Activated CD8-positive, alpha-beta T cell treated with anti-CD3 and anti-CD28 coated beads for 36 hours (primary cell): Measurements from ENCODE around the gene HLA-F. TPM values are rescaled to one million over a fixed set of nuclear protein-coding genes. Genes with fewer than 3 reads are reported as not detected.
A peak's percentile ranks its signal among the peaks of the same experiment; 100 is the strongest.

Experiments used
- ATAC-seq: fragments of 200-7000 bp; cut with Tn5 transposase; one replicate; pipeline ENCODE4 v1.10.0; 2021; ENCODE audit warnings: mild to moderate bottlenecking, moderate library complexity
- CTCF ChIA-PET: fragments of 350-600 bp; sonication (Branson Sonifier 250); formaldehyde crosslinking; loops from one replicate; lab custom pipeline; 2021; ENCODE audit warnings: antibody characterized with exemption; lab: Charles Lee
- POLR2A ChIA-PET: fragments of 350-600 bp; sonication (Branson Sonifier 250); formaldehyde crosslinking; loops from one replicate; lab custom pipeline; 2021; ENCODE audit warnings: antibody characterized with exemption; lab: Charles Lee
- DNase-seq: peaks from one replicate; pipeline ENCODE4 v3.0.0-alpha.2; 2020
- H3K27ac Mint-ChIP-seq: one replicate; pipeline ENCODE4 v1.8.0; 2021; ENCODE audit warnings: mild to moderate bottlenecking, mixed read lengths
- H3K27me3 Mint-ChIP-seq: one replicate; pipeline ENCODE4 v1.8.0; 2021; ENCODE audit warnings: mixed read lengths
- H3K36me3 Mint-ChIP-seq: one replicate; pipeline ENCODE4 v1.8.0; 2021; ENCODE audit warnings: low read depth, mixed read lengths
- H3K4me1 Mint-ChIP-seq: one replicate; pipeline ENCODE4 v1.8.0; 2021; ENCODE audit warnings: low read depth, mixed read lengths
- H3K4me3 Mint-ChIP-seq: one replicate; pipeline ENCODE4 v1.8.0; 2021; ENCODE audit warnings: mild to moderate bottlenecking, moderate library complexity, mixed read lengths
- H3K9me3 Mint-ChIP-seq: one replicate; pipeline ENCODE4 v1.8.0; 2021; ENCODE audit warnings: mixed read lengths
- intact Hi-C: fragments of 100-400 bp; cut with micrococcal nuclease; formaldehyde crosslinking; loops from one replicate; pipeline ENCODE4 v1.10.0; 2022
- total RNA-seq, 2 experiments: library from RNA; stranded (reverse); gene quantifications; one replicate each; pipeline ENCODE4 v1.2.3, GENCODE V29; 2021
- TF ChIP-seq, protein P1 (sequence below): fragments of 200-600 bp; IDR thresholded peaks from one replicate; pipeline ENCODE4 v1.8.0; 2022; ENCODE audit warnings: antibody characterized with exemption, mild to moderate bottlenecking

Gene HLA-F
- total RNA-seq, 2 experiments from 2014 or later = 172 TPM

DNA sequence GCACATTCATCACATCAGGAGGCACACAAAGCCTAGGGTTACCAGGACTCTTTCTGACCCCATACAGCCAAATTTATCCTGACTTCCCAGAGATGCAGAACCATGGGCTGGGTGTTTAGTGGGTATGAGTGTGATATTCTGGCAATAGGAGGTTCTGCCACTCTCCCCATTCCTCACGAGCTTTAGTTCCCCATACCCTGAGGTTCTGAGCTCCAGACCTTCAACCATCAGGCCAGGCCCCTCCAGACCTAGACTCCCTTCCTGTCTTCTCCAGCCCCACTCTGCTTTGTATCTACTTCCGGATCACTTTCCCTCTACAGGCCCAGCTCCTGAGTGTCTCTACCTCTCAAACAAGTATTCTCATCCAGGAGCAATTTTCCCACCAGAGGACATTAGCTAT, 4.4 kb downstream of the HLA-F start:
- intact Hi-C loops = no loop called here
- TF ChIP-seq, protein P1, sequence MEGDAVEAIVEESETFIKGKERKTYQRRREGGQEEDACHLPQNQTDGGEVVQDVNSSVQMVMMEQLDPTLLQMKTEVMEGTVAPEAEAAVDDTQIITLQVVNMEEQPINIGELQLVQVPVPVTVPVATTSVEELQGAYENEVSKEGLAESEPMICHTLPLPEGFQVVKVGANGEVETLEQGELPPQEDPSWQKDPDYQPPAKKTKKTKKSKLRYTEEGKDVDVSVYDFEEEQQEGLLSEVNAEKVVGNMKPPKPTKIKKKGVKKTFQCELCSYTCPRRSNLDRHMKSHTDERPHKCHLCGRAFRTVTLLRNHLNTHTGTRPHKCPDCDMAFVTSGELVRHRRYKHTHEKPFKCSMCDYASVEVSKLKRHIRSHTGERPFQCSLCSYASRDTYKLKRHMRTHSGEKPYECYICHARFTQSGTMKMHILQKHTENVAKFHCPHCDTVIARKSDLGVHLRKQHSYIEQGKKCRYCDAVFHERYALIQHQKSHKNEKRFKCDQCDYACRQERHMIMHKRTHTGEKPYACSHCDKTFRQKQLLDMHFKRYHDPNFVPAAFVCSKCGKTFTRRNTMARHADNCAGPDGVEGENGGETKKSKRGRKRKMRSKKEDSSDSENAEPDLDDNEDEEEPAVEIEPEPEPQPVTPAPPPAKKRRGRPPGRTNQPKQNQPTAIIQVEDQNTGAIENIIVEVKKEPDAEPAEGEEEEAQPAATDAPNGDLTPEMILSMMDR = no peak
- ChIA-PET CTCF (interaction anchor here (0.8 to 3.8 kb wide), 12 partner anchors 9 to 298 kb away, joined by 3 to 29 read pairs (median 6); no protein-coding TSS in a partner anchor), POLR2A (interaction anchor here (0.8 to 3.7 kb wide), 5 partner anchors 8 to 24 kb away, joined by 3 to 15 read pairs (median 4); no protein-coding TSS in a partner anchor)
- Mint-ChIP-seq H3K27ac (peak overlapping the region; percentile 67), H3K4me3 (no peak overlapping the region), H3K4me1 (peaks cover 67% of the 10 kb centered on the region), H3K9me3 (no peaks in the 10 kb centered on the region), H3K36me3 (peaks cover 48% of the 10 kb centered on the region), H3K27me3 (no peaks in the 10 kb centered on the region)
- ATAC-seq (no peak), DNase-seq (no peak)

DNA sequence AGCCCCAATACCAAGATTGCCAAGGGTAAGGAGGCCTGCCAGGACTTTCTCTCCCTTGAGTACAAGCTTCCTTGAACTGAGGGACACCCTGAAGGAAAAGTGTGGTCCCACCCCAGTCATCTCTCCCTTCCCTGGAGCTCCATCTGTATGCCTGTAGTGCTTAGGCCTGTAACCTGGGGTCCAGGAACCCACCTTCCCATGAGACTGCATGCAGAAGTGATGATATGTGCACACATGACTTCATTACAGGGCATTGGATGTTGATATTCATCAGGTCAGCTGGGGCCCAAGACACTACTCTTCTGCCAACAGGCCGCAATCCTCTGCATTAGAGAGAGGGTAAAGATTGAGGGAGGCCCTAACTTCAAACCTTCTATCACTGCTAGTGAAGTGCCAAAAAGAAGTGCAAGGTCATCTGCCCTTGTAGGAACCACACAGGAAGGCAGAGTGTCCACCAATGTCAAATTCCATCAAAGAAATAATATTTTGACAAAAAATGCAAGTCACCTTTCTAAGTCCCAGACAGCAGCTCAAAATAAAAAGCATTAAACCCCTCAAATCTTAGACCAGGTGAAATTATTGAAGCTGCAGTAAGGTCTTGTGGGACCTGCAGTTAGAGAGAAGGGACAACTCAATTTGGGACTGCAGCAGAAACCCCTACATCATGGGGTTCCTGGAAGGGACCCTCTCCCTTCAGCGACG, 5.1 kb downstream of the HLA-F start:
- intact Hi-C loops = no loop called here
- no peaks in the 10 kb centered on the region for H3K9me3 Mint-ChIP-seq
- peaks cover 67% of the 10 kb centered on the region for H3K4me1 Mint-ChIP-seq
- no peak for ATAC-seq
- ChIA-PET CTCF (interaction anchor here (0.8 to 3.8 kb wide), 8 partner anchors 9 to 107 kb away, joined by 4 to 29 read pairs (median 6); no protein-coding TSS in a partner anchor), POLR2A (interaction anchor here (0.8 to 3.7 kb wide), 4 partner anchors 11 to 24 kb away, joined by 3 to 15 read pairs (median 7); no protein-coding TSS in a partner anchor)
- TF ChIP-seq, protein P1 = no peak
- H3K27ac Mint-ChIP-seq = peak overlapping the region; percentile 67
- no peak for DNase-seq
- H3K27me3 Mint-ChIP-seq = no peaks in the 10 kb centered on the region
- no peak overlapping the region for H3K4me3 Mint-ChIP-seq
- H3K36me3 Mint-ChIP-seq = peaks cover 48% of the 10 kb centered on the region

DNA sequence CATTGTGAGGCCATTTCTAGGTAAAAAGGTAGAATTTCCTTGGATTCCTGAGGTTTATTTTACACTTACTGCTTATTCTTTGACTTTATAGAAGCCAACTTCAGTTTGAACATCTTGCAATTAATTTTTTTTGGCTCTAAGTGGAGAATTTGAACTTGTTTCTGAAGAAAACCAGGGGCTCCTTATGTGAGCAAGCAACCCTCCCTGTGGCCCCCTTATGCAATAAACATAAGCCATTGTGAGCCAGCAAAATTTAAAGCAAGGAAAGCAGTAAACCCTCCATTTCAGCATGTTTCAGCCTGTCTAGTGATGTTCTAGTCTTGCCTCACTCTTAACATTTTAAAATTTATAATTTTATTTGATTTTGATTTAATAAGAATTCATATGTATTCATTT, 5.6 kb downstream of the HLA-F start:
- ChIA-PET CTCF (interaction anchor here (2.3 kb wide), 1 partner anchor 106 kb away, joined by 11 read pairs; no protein-coding TSS in a partner anchor), POLR2A (no interaction called here)
- DNase-seq (no peak), ATAC-seq (no peak)
- TF ChIP-seq, protein P1 = no peak
- peaks cover 68% of the 10 kb centered on the region for H3K4me1 Mint-ChIP-seq
- no peak overlapping the region for H3K4me3 Mint-ChIP-seq
- H3K9me3 Mint-ChIP-seq = no peaks in the 10 kb centered on the region
- H3K36me3 Mint-ChIP-seq = peaks cover 45% of the 10 kb centered on the region
- intact Hi-C loops = no loop called here
- no peak overlapping the region for H3K27ac Mint-ChIP-seq
- no peaks in the 10 kb centered on the region for H3K27me3 Mint-ChIP-seq

DNA sequence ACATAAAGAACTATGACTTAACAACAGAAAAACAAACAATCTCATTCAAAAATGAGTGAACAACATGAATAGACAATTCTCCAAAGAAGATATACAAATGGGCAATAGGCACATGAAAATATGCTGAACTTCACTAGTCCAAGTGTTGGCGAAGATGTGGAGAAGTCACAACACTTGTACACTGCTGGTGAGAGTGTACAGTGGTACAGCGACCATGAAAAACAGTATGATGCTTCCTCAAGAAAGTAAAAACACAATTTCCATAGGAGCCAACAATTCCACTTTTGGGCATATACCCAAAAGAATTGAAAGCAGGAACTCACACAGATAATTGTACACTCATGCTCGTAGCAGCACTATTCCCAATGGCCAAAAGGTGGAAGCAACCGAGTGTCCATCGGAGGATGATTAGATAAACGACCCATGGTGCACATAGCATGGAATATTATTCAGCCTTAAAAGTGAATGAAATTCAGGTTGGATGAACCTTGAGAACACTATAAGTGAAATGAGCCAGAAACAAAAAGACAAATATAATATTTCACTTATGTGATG, 6.6 kb downstream of the HLA-F start:
- ChIA-PET CTCF (interaction anchor here (0.7 kb wide), 1 partner anchor 24 kb away, joined by 3 read pairs; no protein-coding TSS in a partner anchor), POLR2A (no interaction called here)
- Mint-ChIP-seq H3K4me1 (peaks cover 71% of the 10 kb centered on the region), H3K4me3 (no peak overlapping the region), H3K27ac (no peak overlapping the region), H3K27me3 (no peaks in the 10 kb centered on the region), H3K36me3 (peaks cover 35% of the 10 kb centered on the region), H3K9me3 (no peaks in the 10 kb centered on the region)
- intact Hi-C loops = no loop called here
- TF ChIP-seq, protein P1 = no peak
- ATAC-seq = no peak
- no peak for DNase-seq
